HepG2 (cell line): ENCODE data around the gene TMEM270. TPM values are rescaled to one million over a fixed set of nuclear protein-coding genes. Genes with fewer than 3 reads are reported as not detected.

ENCODE experiments used
- ARNT ChIP-seq: fragments of 450-650 bp; IDR thresholded peaks from 2 replicates; pipeline ENCODE4 v1.6.1; 2017
- BRD4 ChIP-seq: sonication (generic); formaldehyde crosslinking; IDR thresholded peaks from 2 replicates; pipeline ENCODE4 v1.4.0; 2020; ENCODE audit warnings: missing genetic modification reagents
- CHD2 ChIP-seq: IDR thresholded peaks from 2 replicates; pipeline ENCODE4 v1.6.1; 2011; ENCODE audit warnings: low read depth, low read length, improper control_type of control experiment
- ELF1 ChIP-seq: sonication (generic); formaldehyde crosslinking; IDR thresholded peaks from 2 replicates; pipeline ENCODE4 v1.4.0; 2020; ENCODE audit warnings: missing genetic modification reagents
- ELF4 ChIP-seq: sonication (generic); formaldehyde crosslinking; IDR thresholded peaks from 2 replicates; pipeline ENCODE4 v1.5.0; 2020; ENCODE audit warnings: missing genetic modification reagents, mild to moderate bottlenecking, moderate library complexity, borderline replicate concordance
- FOXK1 ChIP-seq: sonication (generic); formaldehyde crosslinking; IDR thresholded peaks from 2 replicates; pipeline ENCODE4 v1.4.0; 2020; ENCODE audit warnings: low read depth, missing genetic modification reagents, borderline replicate concordance
- HMG20B ChIP-seq: conservative IDR thresholded peaks from 2 replicates; pipeline ENCODE4 v1.6.1; 2016; ENCODE audit warnings: missing genetic modification reagents, missing compliant biosample characterization
- IRF2 ChIP-seq: IDR thresholded peaks from 2 replicates; pipeline ENCODE4 v1.6.1; 2018; ENCODE audit warnings: missing genetic modification reagents, missing compliant biosample characterization
- JDP2 ChIP-seq: sonication (generic); formaldehyde crosslinking; IDR thresholded peaks from 2 replicates; pipeline ENCODE4 v1.8.1; 2022; ENCODE audit warnings: missing genetic modification reagents, borderline replicate concordance
- LCORL ChIP-seq, 2 experiments: fragments of 450-650 bp in 1 of 2; sonication (generic) in 1 of 2; formaldehyde crosslinking in 1 of 2; IDR thresholded peaks; 2 replicates each; pipeline versions ENCODE4 v1.5.0 to v1.6.1; 2017 to 2020; ENCODE audit warnings: antibody characterized with exemption in 1 of 2, missing genetic modification reagents in 1 of 2
- MIER2 ChIP-seq: IDR thresholded peaks from 2 replicates; pipeline ENCODE4 v1.6.1; 2016; ENCODE audit warnings: missing biosample characterization, missing genetic modification reagents
- PHF20 ChIP-seq: sonication (generic); formaldehyde crosslinking; IDR thresholded peaks from 2 replicates; pipeline ENCODE4 v1.5.0; 2020; ENCODE audit warnings: mild to moderate bottlenecking, missing genetic modification reagents
- SALL2 ChIP-seq: sonication (generic); formaldehyde crosslinking; IDR thresholded peaks from 2 replicates; pipeline ENCODE4 v1.8.1; 2023; ENCODE audit warnings: mild to moderate bottlenecking, missing genetic modification reagents, inconsistent platforms
- SIX4 ChIP-seq: sonication (generic); formaldehyde crosslinking; IDR thresholded peaks from 2 replicates; pipeline ENCODE4 v1.4.0; 2020; ENCODE audit warnings: missing genetic modification reagents
- SKI ChIP-seq: fragments of 450-650 bp; IDR thresholded peaks from one replicate; pipeline ENCODE4 v1.6.1; 2018; ENCODE audit warnings: mild to moderate bottlenecking; ENCODE audit not compliant: partially characterized antibody
- ZNF101 ChIP-seq: sonication (generic); formaldehyde crosslinking; IDR thresholded peaks from 2 replicates; pipeline ENCODE4 v1.4.0; 2020; ENCODE audit warnings: mild to moderate bottlenecking, low read depth, missing genetic modification reagents, borderline replicate concordance
- ZNF251 ChIP-seq: sonication (generic); formaldehyde crosslinking; IDR thresholded peaks from 2 replicates; pipeline ENCODE4 v1.9.0; 2021; ENCODE audit warnings: mild to moderate bottlenecking, missing genetic modification reagents
- ZNF34 ChIP-seq: sonication (generic); formaldehyde crosslinking; IDR thresholded peaks from 2 replicates; pipeline ENCODE4 v1.4.0; 2020; ENCODE audit warnings: mild to moderate bottlenecking, missing genetic modification reagents, borderline replicate concordance
- ZNF441 ChIP-seq: sonication (generic); formaldehyde crosslinking; IDR thresholded peaks from 2 replicates; pipeline ENCODE4 v1.7.0; 2021; ENCODE audit warnings: missing genetic modification reagents, borderline replicate concordance
- ZNF451 ChIP-seq: sonication (generic); formaldehyde crosslinking; IDR thresholded peaks from 2 replicates; pipeline ENCODE4 v1.5.0; 2020; ENCODE audit warnings: mild to moderate bottlenecking, missing genetic modification reagents
- ZNF562 ChIP-seq: sonication (generic); formaldehyde crosslinking; IDR thresholded peaks from 2 replicates; pipeline ENCODE4 v1.8.0; 2022; ENCODE audit warnings: missing genetic modification reagents, borderline replicate concordance
- ZNF574 ChIP-seq: sonication (generic); formaldehyde crosslinking; IDR thresholded peaks from 2 replicates; pipeline ENCODE4 v1.4.0; 2020; ENCODE audit warnings: missing genetic modification reagents
- ZNF605 ChIP-seq: sonication (generic); formaldehyde crosslinking; IDR thresholded peaks from 2 replicates; pipeline ENCODE4 v1.8.0; 2022; ENCODE audit warnings: mild to moderate bottlenecking, missing genetic modification reagents
- ZNF713 ChIP-seq: sonication (generic); formaldehyde crosslinking; IDR thresholded peaks from 2 replicates; pipeline ENCODE4 v1.4.0; 2020; ENCODE audit warnings: mild to moderate bottlenecking, missing genetic modification reagents
- ZNF878 ChIP-seq: sonication (generic); formaldehyde crosslinking; IDR thresholded peaks from 2 replicates; pipeline ENCODE4 v1.8.1; 2023; ENCODE audit warnings: mild to moderate bottlenecking, missing genetic modification reagents, moderate library complexity
- polyA plus RNA-seq, 8 experiments: library from polyadenylated mRNA; depleted of rRNA in 3 of 8; stranded (reverse) in 7 of 8; unstranded in 1 of 8; fragments of >200 nt; fragmentation: Illumina TruSeq in 4 of 8; extraction: Trizol in 4 of 8; gene quantifications; 2 replicates each; pipeline versions ENCODE4 v1.2.1 to v1.2.3, GENCODE V29; 2011 to 2016; ENCODE audit warnings: low read depth in 4 of 8, missing spikeins in 1 of 8, mixed read lengths in 1 of 8; ENCODE audit not compliant: insufficient read depth in 1 of 8
- total RNA-seq, 5 experiments: library from RNA; depleted of rRNA; stranded (reverse); fragments of >200 nt; fragmentation: Illumina TruSeq; extraction: Trizol; gene quantifications; 2 replicates each; pipeline ENCODE4 v1.2.3, GENCODE V29; 2016; ENCODE audit warnings: low read depth in 1 of 5
- TF ChIP-seq, protein P1 (sequence below): sonication (generic); formaldehyde crosslinking; IDR thresholded peaks from 2 replicates; pipeline ENCODE4 v1.5.0; 2020; ENCODE audit warnings: missing genetic modification reagents

Gene TMEM270
- total and polyA plus RNA-seq, 2 of the 13 experiments (the other 11 are each of a cell fraction or from before 2014, with no cell fraction given), result not detected

GRCh38 chr7:73830681-73831583 is 30.0 kb upstream of the TMEM270 start, which contains the start of gene CLDN4 (continued):
- no peak for TF ChIP-seq PHF20 (CRISPR knock-in tag)
- no peak for TF ChIP-seq ZNF251 (CRISPR knock-in tag)
- no peak for TF ChIP-seq ZNF562 (CRISPR knock-in tag)
- no peak for TF ChIP-seq ZNF441 (CRISPR knock-in tag)
- TF ChIP-seq IRF2 (CRISPR knock-in tag), result no peak
- no peak for TF ChIP-seq ZNF878 (CRISPR knock-in tag)
- TF ChIP-seq ZNF451 (CRISPR knock-in tag), result no peak
- no peak for TF ChIP-seq FOXK1 (CRISPR knock-in tag)
- TF ChIP-seq BRD4 (CRISPR knock-in tag), result no peak; the same call in 1 of the 2 replicates
- TF ChIP-seq HMG20B (CRISPR knock-in tag), result no peak
- TF ChIP-seq ZNF713 (CRISPR knock-in tag), result no peak
- no peak for TF ChIP-seq CHD2
- no peak; the same call in 1 of the 2 replicates for TF ChIP-seq SIX4 (CRISPR knock-in tag)
- TF ChIP-seq, protein P1, sequence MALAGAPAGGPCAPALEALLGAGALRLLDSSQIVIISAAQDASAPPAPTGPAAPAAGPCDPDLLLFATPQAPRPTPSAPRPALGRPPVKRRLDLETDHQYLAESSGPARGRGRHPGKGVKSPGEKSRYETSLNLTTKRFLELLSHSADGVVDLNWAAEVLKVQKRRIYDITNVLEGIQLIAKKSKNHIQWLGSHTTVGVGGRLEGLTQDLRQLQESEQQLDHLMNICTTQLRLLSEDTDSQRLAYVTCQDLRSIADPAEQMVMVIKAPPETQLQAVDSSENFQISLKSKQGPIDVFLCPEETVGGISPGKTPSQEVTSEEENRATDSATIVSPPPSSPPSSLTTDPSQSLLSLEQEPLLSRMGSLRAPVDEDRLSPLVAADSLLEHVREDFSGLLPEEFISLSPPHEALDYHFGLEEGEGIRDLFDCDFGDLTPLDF, result no peak
- no peak for TF ChIP-seq ZNF605 (CRISPR knock-in tag)
- peak; percentile 28; the same call in 1 of the 2 replicates for TF ChIP-seq ZNF574
- TF ChIP-seq ZNF34 (CRISPR knock-in tag), result no peak
- no peak for TF ChIP-seq ARNT
- 0 out of 2 replicates have a peak, but pooled peaks have one; percentile 31 for TF ChIP-seq MIER2 (CRISPR knock-in tag)
- TF ChIP-seq ZNF101, result no peak
- no peak for TF ChIP-seq JDP2 (CRISPR knock-in tag)
- TF ChIP-seq ELF4 (CRISPR knock-in tag), result no peak
- no peak for TF ChIP-seq SKI
- no peak for TF ChIP-seq SALL2 (CRISPR knock-in tag)
- TF ChIP-seq ELF1 (CRISPR knock-in tag), result no peak
- TF ChIP-seq LCORL (IDR thresholded peaks at IDR 0.05), result no peak
- no peak for TF ChIP-seq LCORL (CRISPR knock-in tag; IDR thresholded peaks at IDR 0.05)
